KMS-11 (cell line): ENCODE data around the gene PAX3.

Experiments used
- H2AFZ ChIP-seq: fragments of 200-600 bp; sonication (generic); 2 replicates; pipeline ENCODE4 v1.6.1; 2016; ENCODE audit warnings: antibody characterized with exemption, mixed run types, low read depth
- H3K27ac ChIP-seq: fragments of 200-600 bp; sonication (generic); 2 replicates; pipeline ENCODE4 v1.6.1; 2016; ENCODE audit warnings: mild to moderate bottlenecking, mixed run types
- H3K27me3 ChIP-seq: fragments of 200-600 bp; sonication (generic); 2 replicates; pipeline ENCODE4 v1.6.1; 2017; ENCODE audit warnings: mild to moderate bottlenecking, low read depth, mixed run types, moderate library complexity; ENCODE audit not compliant: insufficient read depth
- H3K36me3 ChIP-seq: fragments of 200-600 bp; sonication (generic); 2 replicates; pipeline ENCODE4 v1.6.1; 2017; ENCODE audit warnings: mild to moderate bottlenecking, mixed run types; ENCODE audit not compliant: insufficient read depth
- H3K4me1 ChIP-seq: fragments of 200-600 bp; sonication (generic); 2 replicates; pipeline ENCODE4 v1.6.1; 2016; ENCODE audit warnings: mild to moderate bottlenecking, low read depth, mixed run types; ENCODE audit not compliant: poor library complexity, severe bottlenecking
- H3K4me2 ChIP-seq: fragments of 200-600 bp; sonication (generic); 2 replicates; pipeline ENCODE4 v1.7.0; 2016; ENCODE audit warnings: mild to moderate bottlenecking, mixed run types
- H3K4me3 ChIP-seq: fragments of 200-600 bp; sonication (generic); IDR thresholded peaks from 2 replicates; pipeline ENCODE4 v1.6.1; 2017; ENCODE audit warnings: low read depth, low read length, mixed read lengths; ENCODE audit not compliant: insufficient read depth
- H3K79me2 ChIP-seq: fragments of 200-600 bp; sonication (generic); 2 replicates; pipeline ENCODE4 v1.6.1; 2016; ENCODE audit warnings: low read depth, mixed run types; ENCODE audit not compliant: insufficient read depth
- H3K9ac ChIP-seq: fragments of 200-600 bp; sonication (generic); 2 replicates; pipeline ENCODE4 v1.6.1; 2016; ENCODE audit warnings: mild to moderate bottlenecking, mixed run types
- H4K20me1 ChIP-seq: fragments of 200-600 bp; sonication (generic); 2 replicates; pipeline ENCODE4 v1.6.1; 2016; ENCODE audit warnings: mild to moderate bottlenecking, mixed run types; ENCODE audit not compliant: insufficient read depth
- TF ChIP-seq, protein P1 (sequence below): fragments of 200-600 bp; sonication (generic); conservative IDR thresholded peaks from 2 replicates; pipeline ENCODE4 v1.6.1; 2017; ENCODE audit warnings: low read depth, mild to moderate bottlenecking, antibody characterized with exemption, low read length, moderate library complexity, mixed read lengths

Gene PAX3

DNA sequence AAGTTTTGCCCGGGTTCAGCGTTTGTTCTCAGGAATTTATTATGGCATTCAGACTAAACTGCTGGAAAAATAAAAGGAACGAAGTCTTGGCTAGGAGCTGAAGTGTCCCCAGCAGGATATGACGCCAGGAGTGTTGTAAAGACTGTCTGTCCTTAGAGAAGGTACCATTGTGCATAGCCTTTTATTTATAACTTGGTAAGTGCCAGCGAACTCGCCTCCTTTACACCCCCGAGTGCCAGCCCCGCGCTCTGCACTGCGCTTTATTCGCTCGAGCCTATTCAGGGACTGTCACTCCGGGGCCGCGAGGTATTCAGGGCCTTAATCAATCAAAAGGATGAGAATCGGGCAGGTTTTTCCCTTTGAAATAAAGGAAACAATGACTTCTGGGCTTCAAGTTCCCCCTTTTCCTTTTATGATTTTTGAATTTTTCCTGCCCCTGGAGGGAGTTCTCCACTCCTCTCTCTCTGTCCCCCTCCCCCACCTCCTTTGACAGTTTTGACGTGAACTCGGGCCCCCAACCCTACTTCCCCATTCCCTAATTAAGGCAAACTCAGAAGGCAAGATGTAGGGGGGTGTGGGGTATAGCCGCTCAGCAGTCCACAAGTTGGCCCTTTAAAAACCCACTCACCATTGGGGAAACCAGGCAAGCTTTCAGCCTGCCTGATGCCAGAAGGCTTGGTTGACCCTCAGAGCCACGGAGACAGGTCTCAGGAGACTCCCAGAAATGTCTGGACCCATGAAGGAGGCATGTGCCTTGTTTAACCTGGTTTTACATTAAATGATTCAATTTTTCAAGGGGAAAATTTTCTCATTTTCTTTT lies 1.3 kb upstream of the PAX3 start:
- TF ChIP-seq, protein P1, sequence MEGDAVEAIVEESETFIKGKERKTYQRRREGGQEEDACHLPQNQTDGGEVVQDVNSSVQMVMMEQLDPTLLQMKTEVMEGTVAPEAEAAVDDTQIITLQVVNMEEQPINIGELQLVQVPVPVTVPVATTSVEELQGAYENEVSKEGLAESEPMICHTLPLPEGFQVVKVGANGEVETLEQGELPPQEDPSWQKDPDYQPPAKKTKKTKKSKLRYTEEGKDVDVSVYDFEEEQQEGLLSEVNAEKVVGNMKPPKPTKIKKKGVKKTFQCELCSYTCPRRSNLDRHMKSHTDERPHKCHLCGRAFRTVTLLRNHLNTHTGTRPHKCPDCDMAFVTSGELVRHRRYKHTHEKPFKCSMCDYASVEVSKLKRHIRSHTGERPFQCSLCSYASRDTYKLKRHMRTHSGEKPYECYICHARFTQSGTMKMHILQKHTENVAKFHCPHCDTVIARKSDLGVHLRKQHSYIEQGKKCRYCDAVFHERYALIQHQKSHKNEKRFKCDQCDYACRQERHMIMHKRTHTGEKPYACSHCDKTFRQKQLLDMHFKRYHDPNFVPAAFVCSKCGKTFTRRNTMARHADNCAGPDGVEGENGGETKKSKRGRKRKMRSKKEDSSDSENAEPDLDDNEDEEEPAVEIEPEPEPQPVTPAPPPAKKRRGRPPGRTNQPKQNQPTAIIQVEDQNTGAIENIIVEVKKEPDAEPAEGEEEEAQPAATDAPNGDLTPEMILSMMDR: no peak
- H3K27me3 ChIP-seq: peaks cover 3% of the 10 kb centered on the region; the same call in 1 of the 2 replicates

DNA sequence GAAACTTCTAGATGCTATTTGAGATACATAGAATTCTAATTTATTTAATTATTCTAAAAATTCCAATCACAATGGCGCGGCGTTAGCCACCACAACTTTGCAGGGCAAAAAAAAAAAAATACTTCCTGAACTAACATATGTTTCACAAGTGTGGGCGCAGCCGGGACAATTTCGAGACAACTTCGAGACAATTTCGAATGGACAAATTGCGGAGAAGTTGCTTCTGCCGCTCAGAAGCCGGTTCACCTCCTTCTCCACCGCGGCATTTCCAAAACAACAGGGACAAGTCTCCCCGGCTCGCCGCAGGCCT lies 842 bp downstream of the PAX3 start:
- Histone ChIP-seq H4K20me1 (no peaks in the 10 kb centered on the region), H3K4me2 (no peak overlapping the region), H2AFZ (no peak overlapping the region), H3K27ac (no peak overlapping the region), H3K27me3 (no peaks in the 10 kb centered on the region), H3K4me1 (no peaks in the 10 kb centered on the region), H3K9ac (no peak overlapping the region), H3K79me2 (no peaks in the 10 kb centered on the region), H3K4me3 (no peak overlapping the region), H3K36me3 (no peaks in the 10 kb centered on the region)
- TF ChIP-seq, protein P1: no peak

More for the DNA sequence above, 1.3 kb upstream of the PAX3 start:
- H3K4me1 ChIP-seq: peaks cover 7% of the 10 kb centered on the region
- H2AFZ ChIP-seq: no peak overlapping the region
- H3K36me3 ChIP-seq: no peaks in the 10 kb centered on the region
- no peaks in the 10 kb centered on the region for H4K20me1 ChIP-seq
- H3K4me2 ChIP-seq: no peak overlapping the region
- H3K79me2 ChIP-seq: no peaks in the 10 kb centered on the region
- H3K9ac ChIP-seq: no peak overlapping the region
- H3K4me3 ChIP-seq: no peak overlapping the region
- H3K27ac ChIP-seq: no peak overlapping the region

DNA sequence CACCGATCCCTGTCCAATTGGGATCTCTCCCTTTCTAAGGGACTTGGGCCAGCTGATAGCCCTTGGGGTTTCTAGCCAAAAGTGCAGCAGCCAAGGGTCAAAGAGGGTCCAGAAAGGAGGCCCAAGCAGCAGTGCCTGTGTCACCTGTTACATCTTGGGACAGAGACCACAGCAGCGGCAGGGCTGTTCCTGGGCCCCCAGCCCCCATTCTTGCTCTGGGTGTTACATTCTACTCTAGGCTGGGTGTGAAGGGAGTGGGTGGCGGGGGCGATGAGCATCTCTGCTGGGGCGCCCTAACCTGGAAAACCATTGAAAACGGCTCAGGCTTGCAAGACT lies 1.2 kb downstream of the PAX3 start:
- H3K4me3 ChIP-seq: no peak overlapping the region
- H3K27me3 ChIP-seq: no peaks in the 10 kb centered on the region
- no peak overlapping the region for H2AFZ ChIP-seq
- no peaks in the 10 kb centered on the region for H4K20me1 ChIP-seq
- no peaks in the 10 kb centered on the region for H3K36me3 ChIP-seq
- H3K9ac ChIP-seq: no peak overlapping the region
- no peaks in the 10 kb centered on the region for H3K79me2 ChIP-seq
- no peak overlapping the region for H3K27ac ChIP-seq
- TF ChIP-seq, protein P1: no peak
- no peak overlapping the region for H3K4me2 ChIP-seq
- H3K4me1 ChIP-seq: no peaks in the 10 kb centered on the region

DNA sequence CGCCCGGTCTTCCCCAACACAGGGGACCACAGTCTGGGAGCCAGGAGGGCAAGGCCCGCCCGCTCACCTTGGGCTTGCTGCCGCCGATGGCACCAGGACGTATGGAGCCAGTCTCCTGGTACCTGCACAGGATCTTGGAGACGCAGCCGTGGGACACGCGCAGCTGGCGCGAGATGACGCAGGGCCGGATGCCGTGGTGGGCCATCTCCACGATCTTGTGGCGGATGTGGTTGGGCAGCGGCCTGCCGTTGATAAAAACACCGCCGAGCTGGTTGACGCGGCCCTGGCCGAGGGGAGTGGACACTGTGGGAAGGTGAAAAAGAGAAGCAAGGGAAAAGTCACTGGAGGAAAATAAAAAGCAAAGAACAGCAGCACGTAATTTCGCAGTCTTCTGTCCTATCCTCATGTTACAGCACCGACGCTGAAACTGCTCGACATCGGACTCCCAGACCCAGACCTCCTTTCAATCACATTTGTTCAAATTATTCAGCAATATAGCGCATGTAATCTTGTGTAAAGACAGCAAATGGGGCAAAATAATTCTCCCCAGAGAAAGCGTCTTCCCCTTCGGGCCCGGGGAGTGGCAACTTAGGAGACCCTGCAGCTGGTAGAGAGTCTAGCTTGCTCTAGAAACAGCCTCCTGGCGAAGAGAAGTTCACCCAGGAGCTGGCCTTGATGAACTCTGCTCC lies 1.7 kb downstream of the PAX3 start:
- no peak overlapping the region for H3K9ac ChIP-seq
- H3K27me3 ChIP-seq: no peaks in the 10 kb centered on the region
- H3K4me3 ChIP-seq: no peak overlapping the region
- H3K79me2 ChIP-seq: no peaks in the 10 kb centered on the region
- no peaks in the 10 kb centered on the region for H3K4me1 ChIP-seq
- H3K27ac ChIP-seq: no peak overlapping the region
- no peaks in the 10 kb centered on the region for H4K20me1 ChIP-seq
- H3K36me3 ChIP-seq: no peaks in the 10 kb centered on the region
- no peak overlapping the region for H3K4me2 ChIP-seq
- TF ChIP-seq, protein P1: no peak
- no peak overlapping the region for H2AFZ ChIP-seq
